Measurements from ENCODE around the gene RPGR.

Gene RPGR

DNA sequence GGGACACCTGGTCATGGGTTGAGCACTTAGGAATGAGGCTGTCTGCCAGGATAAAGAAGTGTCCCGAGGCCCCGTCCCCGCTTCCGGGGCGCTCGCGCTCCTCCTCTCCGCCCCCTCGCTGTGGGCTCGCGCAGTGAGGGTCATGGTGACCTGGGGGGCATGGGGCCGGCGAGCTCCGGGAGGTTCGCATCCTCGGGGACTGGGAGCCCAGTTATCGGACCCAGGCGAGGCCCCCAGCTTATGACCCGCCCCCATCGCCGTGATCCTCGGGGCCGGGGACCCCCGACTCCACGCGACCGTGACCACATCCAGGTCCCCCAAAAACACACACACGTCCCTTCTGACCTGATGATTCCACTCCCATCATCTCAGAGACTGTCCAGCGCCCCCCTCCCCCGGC lies 71.3 kb downstream of the RPGR start:
- no peak for DNase-seq (ENCODE audit: low spot score)

DNA sequence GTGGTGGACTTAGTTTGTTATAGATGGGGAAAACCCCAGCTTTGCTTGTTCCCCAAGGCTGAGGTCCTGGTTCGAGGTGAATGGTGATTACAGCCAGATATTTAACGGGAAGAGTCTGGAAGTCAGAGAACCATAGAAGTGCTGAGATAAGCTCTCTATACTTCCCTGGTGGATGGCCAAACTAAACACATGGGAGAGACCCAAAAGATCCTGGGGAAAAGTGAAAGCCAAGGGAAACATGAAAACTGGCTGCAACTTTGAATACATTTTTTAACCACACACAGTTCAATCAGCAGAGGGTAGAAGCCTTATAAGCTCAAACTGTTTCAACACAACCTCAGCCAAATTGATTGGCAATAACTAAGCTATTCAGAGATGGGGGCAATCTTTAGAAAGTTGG lies 77.3 kb downstream of the RPGR start:
- DNase-seq (ENCODE audit: low spot score): no peak

DNA sequence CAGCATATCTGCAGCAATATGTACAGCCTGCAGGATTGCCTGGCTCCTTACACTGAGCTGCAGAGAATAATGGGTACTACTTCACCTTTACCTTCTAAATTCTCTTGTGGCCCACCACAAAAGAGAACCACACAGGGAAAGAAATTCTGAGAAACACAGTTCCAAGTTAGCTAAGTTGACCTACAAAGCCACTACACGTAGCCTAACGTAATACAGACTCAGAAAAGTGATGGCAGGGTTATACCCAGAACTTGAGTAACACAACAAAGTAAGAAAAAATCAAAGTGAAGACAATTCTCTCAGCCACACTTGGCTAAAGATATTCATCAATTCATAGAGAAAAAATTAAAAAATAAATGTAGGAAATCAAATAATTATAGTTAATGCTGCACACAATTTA lies 80.3 kb downstream of the RPGR start:
- no peak for DNase-seq (ENCODE audit: low spot score)

DNA sequence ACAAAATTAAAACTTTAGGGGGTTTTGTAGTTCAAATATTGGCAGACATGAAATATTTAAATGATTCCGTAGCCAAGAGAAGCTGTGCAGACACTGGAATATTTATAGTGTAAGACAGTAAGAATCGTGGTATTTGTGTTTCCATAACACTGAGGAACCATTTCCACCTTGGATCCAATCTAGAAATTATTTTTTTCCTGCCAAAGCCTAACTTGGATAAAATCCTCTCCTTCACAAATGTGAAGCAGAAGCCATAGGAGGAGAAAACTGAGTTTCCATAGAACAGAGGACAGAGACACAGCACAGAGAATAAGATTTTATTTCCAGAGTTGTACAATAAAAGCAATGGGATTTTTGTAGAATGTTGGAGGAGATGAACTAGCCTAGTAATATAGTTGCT lies 86.8 kb downstream of the RPGR start:
- no peak for DNase-seq (ENCODE audit: low spot score)

DNA sequence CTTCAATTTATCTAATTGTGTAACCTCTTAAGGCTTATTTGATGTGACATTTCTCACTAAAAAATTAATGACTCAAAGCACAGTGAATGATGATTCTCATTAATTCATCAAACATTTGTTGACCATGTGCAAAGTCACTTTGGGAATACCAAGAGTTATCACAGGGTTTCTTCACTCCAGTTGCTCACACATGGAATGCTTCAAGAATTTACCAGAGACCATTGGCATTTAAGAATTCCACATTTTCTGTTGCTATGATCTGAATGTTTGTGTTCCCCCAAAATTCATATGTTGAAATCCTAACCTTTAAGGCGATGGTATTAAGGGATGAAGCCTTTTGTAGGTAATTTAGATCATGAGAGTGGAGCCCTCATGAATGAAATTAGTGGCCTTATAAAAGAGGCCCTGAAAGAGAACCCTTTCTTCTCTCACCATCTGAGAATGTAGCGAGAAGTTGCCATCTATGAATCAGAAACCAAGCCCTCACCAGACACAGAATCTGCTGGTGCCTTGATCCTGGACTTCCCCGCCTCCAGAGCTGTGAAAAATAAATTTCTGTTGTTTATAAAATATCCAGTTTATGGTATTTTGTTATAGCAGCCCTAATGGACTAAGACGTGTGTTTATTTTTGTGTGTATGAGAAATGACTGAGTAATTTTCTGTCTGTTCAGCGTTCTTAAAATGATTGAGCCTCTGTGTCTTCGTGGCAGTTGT lies 90.3 kb downstream of the RPGR start:
- no peak for DNase-seq (ENCODE audit: low spot score)

DNA sequence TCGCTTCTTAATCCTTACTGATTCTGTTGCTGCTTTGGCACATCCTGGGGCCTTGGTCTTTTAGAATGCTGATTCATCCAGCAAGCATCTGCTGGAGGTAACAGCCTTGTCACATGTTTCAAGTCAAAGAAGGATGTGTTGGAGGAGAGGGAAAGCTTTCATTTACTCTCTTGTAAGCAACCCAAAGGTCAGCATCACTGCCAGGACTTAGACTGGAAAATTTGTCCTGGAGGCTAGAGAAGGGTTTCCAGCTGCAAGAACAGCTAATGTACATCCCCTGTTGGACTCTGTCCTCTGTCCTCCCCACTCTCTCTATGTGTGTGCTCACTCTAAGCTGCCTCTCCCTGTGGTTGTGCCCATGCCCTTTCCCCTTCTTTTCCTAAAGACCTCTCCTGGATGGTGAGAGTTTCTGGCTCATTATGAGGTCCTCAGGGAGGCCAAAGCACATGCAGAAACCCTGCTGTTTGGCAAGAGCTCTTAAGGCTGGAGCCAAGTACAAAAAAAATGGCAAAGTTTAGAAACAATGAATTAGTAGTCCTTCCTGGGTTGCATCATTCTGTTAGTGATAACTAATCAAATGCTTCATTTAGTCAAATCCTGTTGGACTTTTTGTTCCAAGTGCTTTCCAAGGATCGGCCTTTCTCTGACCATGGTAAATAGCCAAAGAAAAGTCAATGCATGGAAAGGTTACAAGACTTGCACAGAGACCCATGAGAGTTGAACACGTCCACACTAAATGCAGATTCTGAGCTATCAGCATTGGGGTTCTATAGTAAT lies 93.2 kb downstream of the RPGR start:
- DNase-seq (ENCODE audit: low spot score): no peak

DNA sequence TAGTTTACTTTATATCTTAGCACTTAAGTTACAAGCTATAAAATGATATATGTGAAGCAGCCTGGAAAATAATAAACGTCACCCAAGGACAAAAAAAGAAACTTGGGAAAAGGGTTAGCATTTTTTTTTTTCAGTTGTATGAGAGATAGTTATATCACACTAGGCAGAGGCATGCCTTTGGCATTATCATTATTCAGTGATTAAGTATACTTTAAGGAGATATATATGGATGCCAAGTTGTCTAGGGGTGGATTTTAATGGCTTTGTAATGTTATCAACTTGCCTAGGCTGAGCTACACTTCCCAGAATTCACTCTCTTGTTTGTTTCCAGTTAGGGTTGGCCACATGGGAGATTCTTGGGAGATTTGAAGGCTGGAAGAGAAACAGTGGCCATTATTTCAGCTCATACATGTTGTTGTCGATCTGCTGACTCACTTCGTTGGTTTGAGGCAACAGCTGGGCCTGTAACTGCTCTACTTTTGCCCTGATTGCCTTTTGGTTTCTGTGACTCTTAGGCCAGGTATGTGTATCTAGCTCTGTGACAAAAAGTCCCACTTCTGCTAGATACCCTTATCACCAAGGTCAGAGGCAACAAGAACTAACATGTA lies 95.1 kb downstream of the RPGR start:
- DNase-seq (ENCODE audit: low spot score): no peak

DNA sequence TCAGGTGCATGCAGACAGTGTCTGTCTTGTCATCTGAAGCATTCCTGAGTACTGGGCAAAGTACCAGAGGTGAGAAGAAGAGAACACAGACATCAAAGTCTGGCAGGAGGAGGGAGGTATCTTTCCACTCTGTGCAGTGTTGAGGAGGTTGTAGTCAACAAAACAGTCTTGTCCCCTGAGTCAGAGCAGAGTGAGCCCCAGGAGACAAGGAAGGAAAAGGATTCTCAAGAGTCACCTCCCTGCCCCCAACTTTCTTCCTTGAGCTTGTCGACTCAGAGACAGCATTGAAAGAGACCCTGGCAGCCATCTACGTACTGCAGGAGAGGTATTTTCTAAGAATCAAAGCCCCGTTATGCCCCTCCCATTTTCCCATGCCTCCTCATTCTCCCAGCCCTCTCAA lies 102.2 kb downstream of the RPGR start:
- no peak for DNase-seq (ENCODE audit: low spot score)

DNA sequence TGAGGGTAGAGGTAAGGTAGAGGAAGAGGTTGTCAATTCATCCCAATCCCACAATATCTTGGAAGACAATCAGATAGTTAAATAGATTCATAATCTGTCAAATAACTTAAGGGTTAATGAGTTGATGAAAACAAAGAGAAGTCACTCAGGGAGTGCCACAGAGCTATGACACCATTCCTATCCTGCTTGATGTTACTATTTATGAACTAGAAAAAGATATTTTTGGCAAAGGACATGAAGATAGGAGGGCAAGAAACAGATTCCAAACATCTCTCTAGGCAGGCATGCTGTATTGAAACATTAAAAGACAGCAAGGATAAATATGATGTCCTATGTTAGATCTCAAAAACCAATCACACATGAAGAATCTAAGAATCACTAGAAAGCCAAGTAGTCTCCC lies 103.1 kb downstream of the RPGR start:
- no peak for DNase-seq (ENCODE audit: low spot score)

DNA sequence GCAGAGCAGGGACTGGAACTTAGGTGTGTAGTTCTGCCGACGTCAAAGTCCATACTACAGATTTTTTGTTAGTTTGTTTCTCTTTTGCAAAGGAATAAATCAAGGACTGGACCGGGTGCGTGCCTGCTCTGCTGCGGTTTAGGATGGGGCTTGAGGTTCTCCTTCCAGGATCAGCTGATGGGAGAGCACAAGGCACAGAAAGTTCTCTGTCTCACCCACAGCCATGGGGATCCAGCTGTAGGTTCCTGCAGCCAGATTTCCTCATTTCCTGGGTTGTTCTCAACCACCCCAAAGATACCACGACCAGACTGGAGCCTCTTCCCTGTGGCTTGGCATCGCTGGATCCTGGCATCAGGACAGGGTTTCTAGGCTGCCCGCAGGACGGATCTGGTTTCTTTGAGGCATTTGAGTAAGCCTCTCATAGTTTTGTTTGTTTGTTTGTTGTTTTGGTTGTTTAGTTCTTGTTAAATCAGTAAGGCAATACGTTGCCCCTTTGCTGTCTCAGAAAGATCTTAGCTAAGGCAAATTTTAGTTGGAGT lies 105.8 kb downstream of the RPGR start:
- DNase-seq (ENCODE audit: low spot score): no peak

DNA sequence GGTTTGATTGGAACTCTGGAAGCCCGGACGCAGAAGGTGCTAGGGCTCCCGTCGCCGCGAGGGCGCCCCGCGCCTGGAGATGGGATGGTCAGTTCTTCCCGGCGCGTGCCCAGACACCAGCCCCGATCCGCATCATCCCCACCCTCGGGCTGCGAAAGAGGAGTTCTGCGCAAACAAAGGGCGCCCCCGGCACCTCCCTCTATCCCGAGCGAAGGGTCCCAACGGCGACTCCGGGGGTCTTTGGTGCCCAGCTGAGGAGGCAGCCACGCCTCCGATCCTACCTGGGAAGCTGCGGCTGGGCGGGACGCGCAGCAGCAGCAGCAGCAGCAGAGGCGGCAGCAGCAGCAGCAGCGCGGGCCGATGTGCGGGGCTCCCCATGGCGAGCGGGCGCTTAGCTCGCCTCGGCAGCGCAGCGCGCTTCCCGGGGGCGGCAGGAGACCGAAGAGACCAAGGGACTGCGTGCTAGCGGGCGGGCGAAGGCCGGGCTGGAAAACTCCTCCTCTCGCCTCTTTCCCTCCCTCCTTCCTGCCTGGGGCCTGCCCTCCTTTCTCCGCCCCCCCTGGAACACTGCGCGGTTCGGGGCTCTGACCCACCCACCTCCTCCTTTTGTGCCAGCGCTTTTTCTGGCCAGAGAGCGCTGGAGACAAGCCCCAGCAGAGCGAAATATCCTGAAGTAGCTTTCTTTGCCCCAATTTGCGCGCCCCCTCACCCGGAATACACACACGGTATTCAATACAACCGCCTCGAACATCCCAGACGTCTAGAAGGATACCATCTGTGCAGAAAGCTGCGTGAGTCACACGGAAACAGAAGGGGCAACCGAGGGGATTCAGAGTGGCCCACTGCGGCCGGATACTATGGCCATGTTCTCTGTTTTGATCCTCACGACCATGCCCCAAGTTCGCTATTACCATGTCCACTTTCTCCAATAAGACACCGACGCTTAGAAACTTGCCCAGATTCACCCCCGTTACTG lies 106.6 kb downstream of the RPGR start, which contains the start of gene SRPX:
Gene SRPX (minus strand): TSS at position 457 of the 976 bp plus-strand sequence. CDS start 79 bp downstream, at position 378.
- no peak for DNase-seq (ENCODE audit: low spot score)

DNA sequence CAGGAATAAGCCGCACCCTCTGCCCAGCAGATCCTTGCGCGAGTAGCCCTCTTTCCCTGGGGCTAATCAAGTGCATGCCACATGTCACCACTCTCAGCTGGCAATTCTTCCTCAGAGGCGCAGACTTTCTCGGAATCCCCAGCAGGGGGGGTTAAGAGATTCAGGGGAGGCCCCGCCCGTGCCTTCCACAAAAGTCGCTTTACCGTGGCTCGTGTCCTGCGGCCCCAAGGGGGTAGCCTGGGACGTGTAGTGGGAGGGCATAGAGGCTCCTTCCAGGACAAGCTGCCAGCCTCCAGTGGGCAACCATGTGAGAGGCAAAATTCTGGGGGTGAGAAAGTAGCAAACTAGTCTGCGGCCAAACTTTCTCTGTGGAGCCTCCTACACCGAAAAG lies 107.3 kb downstream of the RPGR start:
- peak; percentile 22 for DNase-seq (ENCODE audit: low spot score)

All from NAMALWA (cell line).